CD8-positive, alpha-beta memory T cell (primary cell): ENCODE data around the gene UPF3A. TPM values are rescaled to one million over a fixed set of nuclear protein-coding genes. Genes with fewer than 3 reads are reported as not detected.

ENCODE experiments used
- CTCF ChIA-PET: fragments of 350-600 bp; sonication (Branson Sonifier 250); formaldehyde crosslinking; loops from one replicate; lab custom pipeline; 2021; ENCODE audit warnings: antibody characterized with exemption; lab: Charles Lee
- POLR2A ChIA-PET: fragments of 350-600 bp; sonication (Branson Sonifier 250); formaldehyde crosslinking; loops from one replicate; lab custom pipeline; 2021; ENCODE audit warnings: antibody characterized with exemption; lab: Charles Lee
- DNase-seq, 5 donors: peaks; one replicate each; pipeline versions ENCODE4 v3.0.0 to v3.0.0-alpha.2; 2020 to 2022; ENCODE audit warnings: mixed read lengths in 1 of 5
- H3K27ac ChIP-seq: one replicate; pipeline ENCODE4 v1.7.0; 2013; ENCODE audit warnings: low read depth, mild to moderate bottlenecking, low read length, moderate library complexity
- H3K27me3 ChIP-seq: 2 replicates; pipeline ENCODE4 v1.7.0; 2013; ENCODE audit warnings: low read length, mild to moderate bottlenecking; ENCODE audit not compliant: insufficient read depth, poor library complexity, severe bottlenecking
- H3K36me3 ChIP-seq: 2 replicates; pipeline ENCODE4 v1.7.0; 2013; ENCODE audit warnings: mild to moderate bottlenecking, low read length, moderate library complexity; ENCODE audit not compliant: insufficient read depth
- H3K4me1 ChIP-seq: 2 replicates; pipeline ENCODE4 v1.7.0; 2013; ENCODE audit warnings: mild to moderate bottlenecking, low read length, moderate library complexity; ENCODE audit not compliant: insufficient read depth
- H3K4me3 ChIP-seq: 2 replicates; pipeline ENCODE4 v1.7.0; 2013; ENCODE audit warnings: mild to moderate bottlenecking, low read length
- H3K9me3 ChIP-seq: 2 replicates; pipeline ENCODE4 v1.7.0; 2013; ENCODE audit warnings: mild to moderate bottlenecking, low read length
- H3K27ac Mint-ChIP-seq, 8 donors: one replicate each; pipeline ENCODE4 v1.8.0; 2020 to 2021; ENCODE audit warnings: mixed read lengths in 8 of 8, mild to moderate bottlenecking in 6 of 8, inconsistent platforms in 3 of 8, moderate library complexity in 3 of 8
- H3K27me3 Mint-ChIP-seq, 2 donors: one replicate each; pipeline ENCODE4 v1.8.0; 2020 to 2021; ENCODE audit warnings: mixed read lengths in 2 of 2, mild to moderate bottlenecking in 1 of 2, moderate library complexity in 1 of 2
- H3K36me3 Mint-ChIP-seq, 3 donors: one replicate each; pipeline ENCODE4 v1.8.0; 2020 to 2021; ENCODE audit warnings: mixed read lengths in 3 of 3, inconsistent platforms in 1 of 3, mild to moderate bottlenecking in 1 of 3
- H3K4me1 Mint-ChIP-seq, 3 donors: one replicate each; pipeline ENCODE4 v1.8.0; 2020 to 2021; ENCODE audit warnings: mixed read lengths in 3 of 3, inconsistent platforms in 1 of 3, mild to moderate bottlenecking in 1 of 3
- H3K4me3 Mint-ChIP-seq, 7 donors: one replicate each; pipeline ENCODE4 v1.8.0; 2020 to 2021; ENCODE audit warnings: mixed read lengths in 7 of 7, mild to moderate bottlenecking in 6 of 7, moderate library complexity in 4 of 7, inconsistent platforms in 2 of 7
- H3K9me3 Mint-ChIP-seq, 5 donors: one replicate each; pipeline ENCODE4 v1.8.0; 2020 to 2022; ENCODE audit warnings: mixed read lengths in 5 of 5, mild to moderate bottlenecking in 3 of 5, moderate library complexity in 2 of 5, inconsistent platforms in 1 of 5
- polyA plus RNA-seq: library from polyadenylated mRNA; unstranded; fragments of 300-500 nt; fragmentation: Illumina TruSeq; gene quantifications from one replicate; pipeline ENCODE4 v1.2.3, GENCODE V29; 2021
- total RNA-seq, 2 experiments: library from RNA; stranded (reverse); gene quantifications; one replicate each; pipeline ENCODE4 v1.2.3, GENCODE V29; 2021

Gene UPF3A
- total and polyA plus RNA-seq, 3 experiments from 2014 or later: 41.4 to 52.9 (median 48.0) TPM

DNA sequence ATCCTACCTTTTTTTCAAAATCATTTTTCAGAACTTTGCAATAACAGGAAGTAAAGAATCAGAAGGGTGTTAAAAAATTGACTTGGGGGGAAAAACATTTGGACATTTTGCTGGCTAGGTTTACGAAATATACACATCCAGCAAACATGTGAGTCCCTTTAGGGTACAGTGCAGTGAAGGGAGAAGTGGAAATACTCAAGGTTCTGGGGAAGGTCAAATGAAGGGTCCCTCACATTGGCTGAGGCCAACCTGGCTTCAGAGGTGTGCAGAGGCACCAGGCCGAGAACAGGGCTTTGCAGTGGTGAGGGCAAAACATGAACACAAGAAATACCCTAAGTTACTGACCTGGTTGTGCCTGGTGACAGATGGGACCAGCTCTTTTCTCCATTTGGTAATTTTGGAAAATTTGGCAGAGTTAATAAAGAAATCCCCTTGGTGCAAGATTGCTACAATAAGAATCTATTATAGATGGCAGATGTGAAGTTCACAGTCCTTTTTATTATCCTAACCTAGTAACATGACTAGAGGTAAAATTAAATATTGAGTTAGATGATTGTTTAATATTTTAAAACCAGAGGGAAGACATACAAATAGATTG lies 1.5 kb upstream of the UPF3A start:
- Histone ChIP-seq H3K4me3 (peak overlapping the region; percentile 3), H3K4me1 (peaks cover 47% of the 10 kb centered on the region), H3K9me3 (no peaks in the 10 kb centered on the region), H3K27ac (peak overlapping the region; percentile 83), H3K36me3 (peaks cover 12% of the 10 kb centered on the region), H3K27me3 (no peaks in the 10 kb centered on the region)
- no peak for DNase-seq
- no peaks in the 10 kb centered on the region for H3K9me3 Mint-ChIP-seq
- peak overlapping the region; percentile 67 to 94 (median 87) for H3K4me3 Mint-ChIP-seq
- CTCF ChIA-PET: interaction anchor here (1.0 to 1.4 kb wide), 3 partner anchors 11 to 60 kb away, joined by 3 to 5 read pairs (median 3); no protein-coding TSS in a partner anchor
- H3K27me3 Mint-ChIP-seq: peaks cover 0 to 2% of the 10 kb centered on the region in 2 donors
- H3K36me3 Mint-ChIP-seq: peaks cover 0 to 45% (median 14%) of the 10 kb centered on the region in 3 donors
- POLR2A ChIA-PET: interaction anchor here (0.5 to 1.0 kb wide), 4 partner anchors 10 to 1070 kb away, joined by 3 to 5 read pairs (median 4); no protein-coding TSS in a partner anchor
- peaks cover 41 to 50% (median 47%) of the 10 kb centered on the region in 3 donors for H3K4me1 Mint-ChIP-seq
- peak overlapping the region; percentile 87 to 98 (median 94) for H3K27ac Mint-ChIP-seq

DNA sequence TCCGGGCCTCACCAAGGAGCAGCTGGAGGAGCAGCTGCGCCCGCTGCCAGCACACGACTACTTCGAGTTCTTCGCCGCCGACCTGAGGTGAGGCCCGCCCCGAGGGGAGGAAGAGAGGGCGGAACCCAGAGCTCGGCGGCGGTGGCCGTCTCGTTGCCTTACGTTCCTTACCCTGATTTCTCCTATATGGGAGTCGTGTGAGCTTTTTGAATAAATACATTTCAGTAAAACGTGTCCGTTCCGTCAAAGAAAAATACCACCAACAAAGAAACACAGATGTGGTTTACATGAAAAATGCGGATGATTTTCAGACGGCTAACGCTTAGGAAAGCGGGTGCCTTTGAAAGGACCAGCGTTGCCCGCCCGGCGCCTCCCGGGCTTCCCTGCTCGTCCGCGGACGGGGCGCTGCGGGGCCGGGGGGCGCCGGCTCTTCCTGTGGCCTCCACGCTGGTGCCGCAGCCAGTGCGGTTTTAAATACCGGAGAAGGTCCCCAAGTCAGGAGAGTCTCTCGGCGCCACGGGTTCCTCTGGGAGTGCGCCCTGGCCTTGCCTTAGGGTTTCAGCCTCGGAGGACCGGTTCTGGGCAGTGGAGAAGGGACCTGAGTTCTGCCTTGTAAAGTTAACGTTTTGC lies 755 bp downstream of the UPF3A start:
- Mint-ChIP-seq H3K4me1 (peaks cover 57 to 69% (median 59%) of the 10 kb centered on the region in 3 donors), H3K27me3 (peaks cover 0 to 2% of the 10 kb centered on the region in 2 donors), H3K4me3 (peak overlapping the region; percentile 87 to 95 (median 91)), H3K9me3 (no peaks in the 10 kb centered on the region), H3K36me3 (peaks cover 8 to 55% (median 15%) of the 10 kb centered on the region in 3 donors), H3K27ac (peak overlapping the region; percentile 88 to 95 (median 92))
- peak; percentile 21 to 87 (median 60) for DNase-seq
- ChIA-PET CTCF (interaction anchor here (1.0 kb wide), 1 partner anchor 11 kb away, joined by 3 read pairs; no protein-coding TSS in a partner anchor), POLR2A (interaction anchor here (0.5 to 1.6 kb wide), 8 partner anchors 13 to 1057 kb away, joined by 3 to 6 read pairs (median 3); partner anchors contain the start of gene CHAMP1)
- peaks cover 52% of the 10 kb centered on the region for H3K4me1 ChIP-seq
- peaks cover 14% of the 10 kb centered on the region for H3K36me3 ChIP-seq
- peak overlapping the region; percentile 83 for H3K27ac ChIP-seq
- H3K9me3 ChIP-seq: no peaks in the 10 kb centered on the region
- no peaks in the 10 kb centered on the region for H3K27me3 ChIP-seq
- H3K4me3 ChIP-seq: peak overlapping the region; percentile 79

DNA sequence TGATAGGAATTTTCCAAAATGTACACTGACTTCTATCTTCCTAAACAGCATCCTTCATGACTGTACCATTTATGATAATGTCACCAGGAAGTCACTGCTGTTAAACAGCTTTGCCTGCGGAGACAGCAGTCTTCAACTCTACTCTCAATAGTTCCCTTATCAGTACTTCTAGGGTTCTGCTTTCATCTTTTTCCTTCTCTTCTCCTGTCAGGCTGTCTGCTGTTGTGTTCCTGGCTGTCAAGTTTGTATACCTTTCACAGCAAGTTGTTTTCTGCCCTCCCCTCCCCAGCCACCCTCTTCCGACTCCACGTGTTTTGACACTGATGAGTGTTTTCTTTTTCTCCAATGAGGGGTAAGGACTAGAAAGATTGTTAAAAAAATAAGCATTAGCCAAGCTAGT lies 2.2 kb downstream of the UPF3A start:
- Histone ChIP-seq H3K4me1 (peaks cover 50% of the 10 kb centered on the region), H3K27me3 (no peaks in the 10 kb centered on the region), H3K9me3 (no peaks in the 10 kb centered on the region), H3K36me3 (peaks cover 19% of the 10 kb centered on the region), H3K4me3 (peak overlapping the region; percentile 23), H3K27ac (no peak overlapping the region)
- Mint-ChIP-seq H3K27me3 (peaks cover 0 to 2% of the 10 kb centered on the region in 2 donors), H3K36me3 (peaks cover 8 to 62% (median 20%) of the 10 kb centered on the region in 3 donors), H3K27ac (peak overlapping the region in 5 of 8 donors; percentile 14 to 37 (median 19)), H3K9me3 (no peaks in the 10 kb centered on the region), H3K4me3 (peak overlapping the region; percentile 1 to 78 (median 50)), H3K4me1 (peaks cover 59 to 72% (median 63%) of the 10 kb centered on the region in 3 donors)
- ChIA-PET POLR2A (interaction anchor here (0.5 to 0.6 kb wide), 2 partner anchors 13 to 29 kb away, joined by 3 to 5 read pairs; no protein-coding TSS in a partner anchor), CTCF (no interaction called here)
- no peak for DNase-seq

DNA sequence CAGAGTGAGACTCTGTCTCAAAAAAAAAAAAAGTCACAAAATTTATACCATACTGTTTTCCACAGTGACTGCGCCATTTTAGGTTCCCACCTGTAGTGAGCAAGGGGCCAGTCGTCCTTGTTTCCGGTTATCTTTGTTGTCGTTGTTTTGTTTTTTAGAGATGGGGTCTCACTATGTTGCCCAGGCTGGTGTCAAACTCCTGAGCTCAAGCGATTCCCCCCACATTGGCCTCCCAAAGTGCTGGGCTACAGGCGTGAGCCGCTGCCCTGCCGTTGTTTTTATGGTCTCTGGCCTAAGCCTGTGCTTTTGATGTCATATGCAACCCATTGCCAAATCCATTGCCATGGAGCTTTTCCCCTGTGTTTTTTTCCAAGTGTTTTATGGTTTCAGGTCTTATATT lies 3.3 kb downstream of the UPF3A start:
- peak overlapping the region in 2 of 8 donors; percentile 49 to 69 for H3K27ac Mint-ChIP-seq
- no peaks in the 10 kb centered on the region for H3K27me3 ChIP-seq
- H3K4me1 ChIP-seq: peaks cover 39% of the 10 kb centered on the region
- CTCF ChIA-PET: no interaction called here
- H3K9me3 Mint-ChIP-seq: no peaks in the 10 kb centered on the region
- POLR2A ChIA-PET: no interaction called here
- H3K4me1 Mint-ChIP-seq: peaks cover 53 to 73% (median 56%) of the 10 kb centered on the region in 3 donors
- no peaks in the 10 kb centered on the region for H3K9me3 ChIP-seq
- H3K4me3 ChIP-seq: no peak overlapping the region
- H3K27me3 Mint-ChIP-seq: peaks cover 0 to 1% of the 10 kb centered on the region in 2 donors
- no peak overlapping the region for H3K27ac ChIP-seq
- H3K36me3 Mint-ChIP-seq: peaks cover 8 to 72% (median 22%) of the 10 kb centered on the region in 3 donors
- DNase-seq: no peak
- peak overlapping the region in 5 of 7 donors; percentile 19 to 78 (median 41) for H3K4me3 Mint-ChIP-seq
- peaks cover 25% of the 10 kb centered on the region for H3K36me3 ChIP-seq

DNA sequence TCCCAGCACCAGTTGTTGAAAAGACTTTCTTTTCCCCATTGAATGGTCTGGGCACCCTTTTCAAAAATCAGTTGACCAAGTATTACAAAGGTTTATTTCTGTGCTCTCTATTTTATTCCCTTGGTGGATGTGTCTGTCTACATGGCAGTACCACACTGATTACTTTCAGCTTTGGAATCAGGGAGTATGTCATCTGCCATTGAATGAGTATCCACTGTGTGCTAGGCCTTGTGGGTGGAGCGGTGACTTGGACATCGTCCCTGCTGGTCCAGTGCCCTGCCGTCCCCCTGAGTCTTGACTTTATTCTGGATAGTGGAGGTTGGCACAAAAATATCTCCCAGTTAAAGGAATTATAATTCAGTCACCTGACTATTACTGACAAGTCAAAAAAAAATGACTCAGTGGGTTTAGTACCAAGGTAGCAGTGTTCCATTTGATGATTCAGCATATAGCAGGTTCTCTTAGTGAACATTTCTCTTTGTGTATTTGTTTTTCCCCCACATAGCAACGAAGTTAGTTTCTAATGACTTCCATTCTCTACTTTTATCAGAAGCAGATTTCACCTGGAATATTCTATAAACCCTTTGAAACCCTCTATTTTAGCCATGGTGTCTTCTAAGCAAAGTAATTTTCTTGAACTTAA lies 3.9 kb downstream of the UPF3A start:
- Mint-ChIP-seq H3K36me3 (peaks cover 8 to 78% (median 22%) of the 10 kb centered on the region in 3 donors), H3K27ac (peak overlapping the region in 3 of 8 donors; percentile 10 to 69 (median 49))
- CTCF ChIA-PET: no interaction called here

DNA sequence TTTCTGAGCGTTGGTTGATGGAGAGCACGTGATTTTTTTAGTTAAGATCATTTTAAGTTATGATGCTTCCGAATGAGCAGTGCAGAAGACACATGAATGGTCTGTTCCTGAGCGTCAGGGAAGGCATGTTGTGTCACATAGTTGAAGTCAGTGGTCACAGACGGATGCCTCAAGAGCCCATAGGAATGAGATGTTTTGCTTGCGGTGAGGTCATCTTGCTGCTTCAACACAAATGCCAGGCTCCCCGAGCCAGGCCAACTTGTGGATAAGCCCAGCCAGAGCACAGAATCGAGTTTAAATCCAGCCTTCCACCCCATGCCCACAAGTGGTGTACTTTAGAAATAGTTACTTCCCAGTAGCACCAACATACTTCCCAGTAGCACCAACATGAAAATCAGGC lies 5.4 kb downstream of the UPF3A start:
- ChIA-PET CTCF (no interaction called here), POLR2A (no interaction called here)
- no peak for DNase-seq
- peaks cover 0 to 1% of the 10 kb centered on the region in 2 donors for H3K27me3 Mint-ChIP-seq
- Histone ChIP-seq H3K27ac (no peak overlapping the region), H3K4me1 (peaks cover 27% of the 10 kb centered on the region), H3K9me3 (no peaks in the 10 kb centered on the region), H3K36me3 (peaks cover 26% of the 10 kb centered on the region), H3K27me3 (no peaks in the 10 kb centered on the region), H3K4me3 (no peak overlapping the region)
- peak overlapping the region in 3 of 8 donors; percentile 4 to 39 (median 23) for H3K27ac Mint-ChIP-seq
- peaks cover 8 to 83% (median 24%) of the 10 kb centered on the region in 3 donors for H3K36me3 Mint-ChIP-seq
- H3K4me3 Mint-ChIP-seq: peak overlapping the region in 1 of 7 donors; percentile 20
- no peaks in the 10 kb centered on the region for H3K9me3 Mint-ChIP-seq
- H3K4me1 Mint-ChIP-seq: peaks cover 41 to 61% (median 43%) of the 10 kb centered on the region in 3 donors

More for the DNA sequence above, 3.9 kb downstream of the UPF3A start:
- Histone ChIP-seq H3K9me3 (no peaks in the 10 kb centered on the region), H3K4me3 (no peak overlapping the region), H3K4me1 (peaks cover 33% of the 10 kb centered on the region), H3K27me3 (no peaks in the 10 kb centered on the region), H3K27ac (no peak overlapping the region), H3K36me3 (peaks cover 25% of the 10 kb centered on the region)
- H3K4me1 Mint-ChIP-seq: peaks cover 47 to 68% (median 50%) of the 10 kb centered on the region in 3 donors
- H3K4me3 Mint-ChIP-seq: peak overlapping the region in 2 of 7 donors; percentile 23 to 78
- no peaks in the 10 kb centered on the region for H3K9me3 Mint-ChIP-seq
- DNase-seq: no peak
- POLR2A ChIA-PET: no interaction called here
- H3K27me3 Mint-ChIP-seq: peaks cover 0 to 1% of the 10 kb centered on the region in 2 donors

DNA sequence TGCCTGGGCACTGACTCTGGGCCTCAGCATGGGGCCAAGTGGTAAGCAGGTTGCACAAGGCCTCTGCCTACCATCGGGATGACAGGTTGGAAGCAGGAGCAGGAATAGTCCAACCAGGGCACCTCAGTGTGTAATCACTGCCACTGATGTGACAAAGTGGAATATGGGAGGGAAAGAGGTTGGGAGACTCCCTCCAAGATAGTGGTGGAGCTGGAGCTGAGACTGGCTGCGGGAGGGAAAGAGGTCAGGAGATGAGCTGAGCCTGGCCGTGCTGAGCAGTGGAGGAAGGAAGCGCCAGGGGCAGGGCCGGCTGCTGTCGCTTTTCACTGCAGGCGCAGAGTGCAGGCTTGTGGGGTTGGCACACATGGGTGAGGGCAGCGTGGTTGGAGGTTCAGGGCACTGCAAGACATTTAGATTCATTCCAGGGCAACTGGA lies 6.8 kb downstream of the UPF3A start:
- peak overlapping the region in 1 of 8 donors; percentile 34 for H3K27ac Mint-ChIP-seq
- CTCF ChIA-PET: no interaction called here
- H3K4me3 Mint-ChIP-seq: no peak overlapping the region

More for the DNA sequence above, 6.8 kb downstream of the UPF3A start:
- H3K36me3 Mint-ChIP-seq: peaks cover 8 to 88% (median 24%) of the 10 kb centered on the region in 3 donors
- DNase-seq: no peak
- H3K36me3 ChIP-seq: peaks cover 35% of the 10 kb centered on the region
- peaks cover 0 to 1% of the 10 kb centered on the region in 2 donors for H3K27me3 Mint-ChIP-seq
- no peaks in the 10 kb centered on the region for H3K27me3 ChIP-seq
- no peaks in the 10 kb centered on the region for H3K9me3 ChIP-seq
- H3K4me3 ChIP-seq: no peak overlapping the region
- POLR2A ChIA-PET: no interaction called here
- H3K27ac ChIP-seq: no peak overlapping the region
- H3K9me3 Mint-ChIP-seq: no peaks in the 10 kb centered on the region
- H3K4me1 Mint-ChIP-seq: peaks cover 35 to 52% (median 38%) of the 10 kb centered on the region in 3 donors
- H3K4me1 ChIP-seq: peaks cover 18% of the 10 kb centered on the region
